AG09309 (cell line): ENCODE data around the gene GPC3.
"Not testable (repeated sequence)": the region's sequence is repeated elsewhere in the genome, so short reads cannot be mapped to it uniquely, and the experiment has no call there.

Experiments used
- DNase-seq: peaks from one replicate; pipeline ENCODE4 v3.0.0-alpha.2; 2010; ENCODE audit warnings: low read depth
- H3K4me3 ChIP-seq: 2 replicates; pipeline ENCODE4 v1.5.1; 2011; ENCODE audit warnings: mild to moderate bottlenecking, low read depth, low read length, moderate library complexity; ENCODE audit not compliant: control insufficient read depth
- CTCF ChIP-seq: IDR thresholded peaks from 2 replicates; pipeline ENCODE4 v1.5.1; 2011; ENCODE audit warnings: mild to moderate bottlenecking, low read depth, low read length, inconsistent platforms; ENCODE audit not compliant: insufficient read depth, control insufficient read depth; ENCODE audit errors: missing control alignments

The GPC3 gene

GRCh38 chrX:133909888-133910287 lies 75.5 kb downstream of the GPC3 start:
- DNase-seq = no peak

GRCh38 chrX:133908223-133908955 lies 77.0 kb downstream of the GPC3 start:
- no peak for TF ChIP-seq CTCF
- no peak for DNase-seq

More at GRCh38 chrX:133909888-133910287, 75.5 kb downstream of the GPC3 start:
- no peak overlapping the region for H3K4me3 ChIP-seq
- TF ChIP-seq CTCF = no peak

GRCh38 chrX:133907606-133908005 lies 77.8 kb downstream of the GPC3 start:
- TF ChIP-seq CTCF = no peak
- H3K4me3 ChIP-seq = no peak overlapping the region
- DNase-seq = no peak

More at GRCh38 chrX:133908223-133908955, 77.0 kb downstream of the GPC3 start:
- no peak overlapping the region for H3K4me3 ChIP-seq

- TF ChIP-seq CTCF = no peak
- no peak overlapping the region for H3K4me3 ChIP-seq
- no peak for DNase-seq
Observed at GRCh38 chrX:133905305-133905704, 80.1 kb downstream of the GPC3 start.

- no peak for DNase-seq
- TF ChIP-seq CTCF = no peak
- no peak overlapping the region for H3K4me3 ChIP-seq
Observed at GRCh38 chrX:133897593-133898163, 87.7 kb downstream of the GPC3 start.

GRCh38 chrX:133892337-133892736 lies 93.1 kb downstream of the GPC3 start:
- DNase-seq = no peak
- H3K4me3 ChIP-seq = no peak overlapping the region
- TF ChIP-seq CTCF = no peak

- DNase-seq = no peak
- TF ChIP-seq CTCF = no peak
- no peak overlapping the region for H3K4me3 ChIP-seq
Observed at GRCh38 chrX:133888984-133889383, 96.4 kb downstream of the GPC3 start.

- H3K4me3 ChIP-seq, DNase-seq: not testable (repeated sequence)
Observed at GRCh38 chrX:133888084-133888483, 97.3 kb downstream of the GPC3 start.
